DMS 273 treated with DMSO at 0.1 percent for 48 hours (cell line): ENCODE results near the gene STARD10.
"Not testable (repeated sequence)": the region's sequence is repeated elsewhere in the genome, so short reads cannot be mapped to it uniquely, and the experiment has no call there.

ENCODE experiments used
- DNase-seq: peaks from one replicate; lab custom pipeline; 2025; lab: John Stamatoyannopoulos, UW

STARD10 gene

DNA sequence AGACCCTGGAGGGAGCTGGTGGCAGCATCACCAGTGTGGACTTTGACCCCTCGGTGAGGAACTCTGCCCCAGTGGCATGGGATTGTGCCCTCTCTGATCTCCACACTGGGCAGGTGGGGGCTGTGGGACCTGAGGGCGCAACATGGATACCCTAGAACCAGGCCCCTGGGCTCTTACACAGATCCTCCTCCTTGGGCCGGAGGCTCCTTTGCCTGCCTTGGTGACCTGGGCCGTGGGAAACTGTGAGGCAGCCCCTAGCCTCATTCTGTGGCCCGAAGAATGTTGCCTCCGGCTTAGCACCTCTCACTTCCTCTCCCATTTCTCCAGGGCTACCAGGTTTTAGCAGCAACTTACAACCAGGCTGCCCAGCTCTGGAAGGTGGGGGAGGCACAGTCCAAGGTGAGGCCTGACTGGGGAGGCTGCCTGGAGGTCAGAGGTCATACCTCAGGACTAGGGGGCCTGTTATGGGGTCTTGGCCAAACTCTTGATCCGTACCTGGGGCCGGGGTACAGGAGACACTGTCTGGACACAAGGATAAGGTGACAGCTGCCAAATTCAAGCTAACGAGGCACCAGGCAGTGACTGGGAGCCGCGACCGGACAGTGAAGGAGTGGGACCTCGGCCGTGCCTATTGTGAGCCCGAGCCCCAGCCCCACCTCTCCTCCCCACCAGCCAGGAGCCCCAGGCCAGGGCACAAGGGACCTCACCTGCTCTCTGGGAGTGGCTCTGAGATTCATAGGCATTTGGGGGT is 32.5 kb upstream of the STARD10 start:
- DNase-seq = no peak

DNA sequence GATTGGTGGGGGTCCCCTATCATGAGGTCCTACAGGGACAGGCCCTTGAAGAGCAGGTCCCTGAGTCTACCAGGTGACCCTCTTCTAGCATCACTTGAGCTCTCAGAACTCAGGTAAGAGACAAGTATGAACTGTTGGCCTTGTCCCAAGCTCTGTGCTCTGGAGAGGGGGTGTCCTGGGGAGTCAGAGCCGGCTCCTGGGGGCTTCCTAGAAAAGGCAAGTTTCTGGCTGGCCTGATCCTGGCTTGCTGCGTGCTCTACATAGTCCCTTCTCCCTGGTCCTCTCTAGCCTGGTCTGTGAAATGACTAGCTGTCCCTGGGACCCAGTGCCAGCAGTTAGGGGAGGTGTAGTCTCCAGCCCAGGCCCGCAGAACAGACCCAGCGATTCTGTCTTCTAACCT is 31.8 kb upstream of the STARD10 start:
- no peak for DNase-seq

DNA sequence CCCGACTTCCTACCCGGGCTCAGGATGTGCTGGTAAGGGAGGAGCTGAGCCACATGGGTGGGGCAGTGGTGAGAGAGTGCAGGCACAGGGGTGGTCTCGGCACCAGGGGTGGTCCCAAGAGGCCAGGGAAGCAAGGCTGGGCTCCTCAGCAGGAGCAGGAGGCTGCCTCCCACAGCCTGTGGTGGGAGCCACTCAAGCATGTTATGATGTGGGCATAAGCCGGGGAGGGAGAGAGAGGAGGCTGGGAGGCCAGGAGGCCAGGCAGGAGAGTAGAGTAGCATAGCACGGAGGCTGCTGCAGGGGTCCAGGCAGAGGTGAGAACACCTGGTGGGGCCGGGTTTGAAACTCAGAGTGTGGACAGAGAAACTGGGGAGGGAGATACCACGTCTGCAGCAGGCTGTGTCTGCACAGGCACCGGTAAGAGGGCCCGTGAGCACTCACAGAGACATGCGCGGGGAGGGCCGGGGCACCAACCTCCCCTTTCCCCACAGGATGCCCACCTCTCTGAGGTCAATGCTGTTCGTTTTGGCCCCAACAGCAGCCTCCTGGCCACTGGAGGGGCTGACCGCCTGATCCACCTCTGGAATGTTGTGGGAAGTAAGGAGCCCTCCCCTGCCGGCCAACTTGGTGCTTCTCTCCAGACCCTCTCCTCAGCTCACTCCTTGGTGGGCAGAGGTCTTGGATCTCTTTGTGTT is 31.1 kb upstream of the STARD10 start:
- DNase-seq = no peak

DNA sequence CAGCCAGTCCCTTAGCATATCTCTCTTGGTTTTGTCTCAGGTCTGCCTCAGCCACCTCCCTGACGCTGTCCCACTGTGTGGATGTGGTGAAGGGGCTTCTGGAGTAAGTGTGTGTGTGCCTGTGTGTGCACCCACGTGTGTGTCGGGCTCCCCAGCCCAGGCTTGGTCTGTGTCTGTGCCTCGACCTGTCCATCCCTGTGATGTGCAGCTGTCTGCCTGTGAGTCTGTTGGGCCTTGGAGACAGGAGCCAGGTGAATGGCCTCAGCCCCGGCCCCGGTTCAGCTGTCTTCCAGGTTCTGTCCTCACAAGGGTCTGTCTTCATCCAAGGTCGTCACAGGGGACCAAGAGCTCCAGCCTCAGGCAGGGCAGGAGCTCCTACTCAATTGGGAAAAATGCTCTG is 30.2 kb upstream of the STARD10 start:
- no peak for DNase-seq

DNA sequence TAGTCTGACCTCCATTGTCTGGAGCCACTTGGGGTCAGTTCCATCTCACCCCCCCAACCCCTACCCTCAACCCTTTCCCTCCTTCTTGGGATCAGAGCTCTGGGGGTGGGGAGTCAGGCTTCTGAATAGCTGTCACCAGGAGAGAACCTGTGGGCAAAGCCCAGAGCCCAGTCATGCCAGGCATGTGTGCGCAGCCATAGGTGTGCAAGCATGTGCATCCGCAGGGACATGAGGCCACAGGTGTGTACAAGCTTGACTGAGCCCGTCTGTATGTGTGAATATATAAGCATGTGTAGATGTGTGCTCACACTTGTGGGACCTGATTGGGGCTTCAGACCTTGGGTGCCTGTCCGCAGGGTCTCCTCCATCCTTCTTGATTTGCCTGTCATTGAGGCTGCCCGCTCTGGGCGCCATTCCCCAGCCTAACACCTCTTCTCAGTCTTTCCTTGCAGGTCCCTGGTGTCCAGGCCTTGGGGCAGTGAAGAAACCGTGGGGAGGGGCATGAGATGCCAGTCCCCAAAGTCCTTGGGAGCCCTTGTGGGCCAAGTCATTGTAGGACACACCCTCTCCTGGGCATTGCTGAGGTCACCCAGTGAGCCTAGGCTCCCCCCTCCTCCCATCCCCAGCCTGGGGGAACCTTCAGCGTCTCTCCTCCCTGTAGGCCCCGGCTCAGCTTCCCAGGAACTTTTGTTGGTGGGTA is 29.4 kb upstream of the STARD10 start:
- no peak for DNase-seq

DNA sequence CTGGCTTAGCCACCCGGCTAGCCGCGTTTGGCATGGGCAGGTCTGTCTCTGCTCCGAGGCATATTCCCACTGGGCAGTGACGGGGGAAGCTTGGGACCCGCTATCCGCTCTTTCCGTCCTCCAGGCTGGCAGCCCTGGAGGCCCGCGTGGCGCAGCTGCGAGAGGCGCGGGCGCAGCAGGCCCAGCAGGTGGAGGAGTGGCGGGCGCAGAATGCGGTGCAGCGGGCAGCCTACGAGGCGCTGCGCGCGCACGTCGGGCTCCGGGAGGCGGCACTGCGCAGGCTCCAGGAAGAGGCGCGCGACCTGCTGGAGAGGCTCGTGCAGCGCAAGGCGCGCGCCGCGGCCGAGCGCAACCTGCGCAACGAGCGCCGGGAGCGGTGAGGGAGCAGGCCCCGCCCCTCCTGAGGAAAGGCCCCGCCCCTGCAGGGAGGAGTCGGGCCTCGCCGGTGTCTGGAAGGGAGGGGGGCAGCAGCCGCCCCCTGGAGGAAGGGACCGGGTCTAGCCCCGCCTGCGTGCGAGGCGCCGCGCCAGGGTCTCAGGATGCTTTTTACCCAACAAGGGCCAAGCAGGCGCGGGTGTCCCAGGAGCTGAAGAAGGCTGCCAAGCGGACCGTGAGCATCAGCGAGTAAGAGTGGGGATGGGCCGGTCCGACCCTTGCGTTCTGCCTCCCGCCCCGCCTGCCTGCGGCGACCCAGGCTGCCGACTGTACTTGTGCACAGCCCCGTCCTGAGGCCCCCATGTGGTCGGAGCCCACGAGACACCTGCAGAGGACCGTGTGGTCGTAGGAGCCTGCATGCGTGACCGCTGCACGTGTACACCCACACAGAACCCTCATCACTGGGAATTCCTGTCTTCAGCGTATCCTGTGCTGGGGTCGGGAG is 28.3 kb upstream of the STARD10 start:
- peak; percentile 65 for DNase-seq

DNA sequence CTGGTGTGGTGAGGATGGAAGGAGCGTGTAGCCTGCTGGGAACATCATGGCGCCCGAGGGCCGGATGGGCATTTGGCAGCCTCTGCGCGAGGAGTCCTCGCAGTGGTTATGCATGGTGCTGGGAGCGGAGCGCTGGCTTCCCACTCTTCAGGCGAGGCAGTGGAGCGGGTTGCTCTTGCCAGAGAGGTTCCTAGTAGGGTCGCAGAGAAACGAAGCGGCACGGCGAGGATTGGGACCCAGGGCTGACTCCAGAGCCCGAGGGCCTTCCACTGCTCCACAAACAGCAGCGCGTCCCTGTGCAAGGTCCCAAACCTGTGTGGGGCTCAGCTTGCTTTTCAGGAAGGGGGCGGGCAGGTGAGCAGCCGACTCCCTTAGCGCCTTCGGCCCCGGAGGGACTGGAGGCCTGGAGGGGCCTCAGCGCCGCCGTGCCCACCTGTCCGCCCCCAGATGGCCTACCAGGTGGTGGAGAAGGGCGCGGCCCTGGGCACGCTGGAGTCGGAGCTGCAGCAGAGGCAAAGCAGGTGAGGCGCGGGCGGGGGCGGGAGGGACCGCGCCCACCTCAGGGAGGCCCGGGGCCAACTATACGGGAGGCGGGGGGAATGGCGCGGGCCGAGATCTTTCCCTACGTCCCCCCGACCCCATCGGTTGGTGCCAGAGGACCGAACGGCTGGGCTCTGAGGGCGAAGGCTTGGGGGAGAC is 27.5 kb upstream of the STARD10 start:
- DNase-seq = no peak

DNA sequence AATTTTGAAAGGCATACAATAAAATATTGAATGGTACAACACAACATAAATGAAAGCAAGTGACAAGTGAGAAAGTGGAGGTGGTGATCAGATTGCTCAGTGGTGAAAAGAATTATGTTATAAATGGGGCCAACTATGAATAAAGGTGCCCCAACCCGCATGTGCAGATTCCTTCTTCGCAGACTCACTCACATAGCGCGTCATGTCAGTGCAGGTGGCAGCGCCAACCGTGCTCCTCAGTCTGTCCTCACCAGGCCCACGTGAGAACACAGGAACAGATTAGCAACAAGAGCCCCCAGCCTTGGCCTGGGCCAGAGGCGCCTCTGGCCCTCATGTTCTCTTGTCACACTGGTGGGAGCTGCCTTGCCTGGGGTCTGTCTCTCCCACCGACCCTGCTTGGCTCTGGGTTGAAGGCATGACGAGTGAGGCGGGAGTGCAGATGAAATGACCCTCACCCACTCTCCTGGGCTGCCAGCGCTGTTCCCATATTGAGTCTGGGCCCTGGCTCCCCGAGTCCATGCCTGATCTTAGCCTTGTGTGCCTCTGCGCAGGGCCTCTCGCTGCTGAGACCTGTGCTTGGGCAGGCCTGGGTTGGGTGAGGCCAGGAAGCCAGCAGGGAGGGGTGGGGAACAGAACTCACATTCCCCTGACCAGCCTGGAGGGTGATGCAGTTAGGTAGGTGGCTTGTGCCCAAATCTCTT is 26.7 kb upstream of the STARD10 start:
- no peak for DNase-seq

DNA sequence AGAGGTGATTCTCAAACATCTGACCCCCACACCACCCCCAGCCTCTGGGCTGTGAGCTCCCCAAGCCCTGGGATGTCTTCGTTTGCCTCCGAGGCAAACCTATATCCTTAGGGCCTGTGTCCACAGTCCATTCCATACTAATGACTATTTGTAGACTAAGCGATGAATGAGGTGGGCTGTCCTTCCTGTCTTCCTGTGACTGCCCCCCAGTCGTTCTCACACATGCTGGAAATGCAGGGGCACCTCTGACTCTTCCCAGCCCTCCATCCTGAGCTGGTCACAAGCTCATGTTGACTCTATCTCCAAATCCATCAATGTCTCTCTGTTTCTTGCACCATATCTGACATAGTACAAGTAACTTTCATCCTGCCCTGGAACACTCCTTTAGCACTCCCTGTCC is 25.1 kb upstream of the STARD10 start:
- no peak for DNase-seq

DNA sequence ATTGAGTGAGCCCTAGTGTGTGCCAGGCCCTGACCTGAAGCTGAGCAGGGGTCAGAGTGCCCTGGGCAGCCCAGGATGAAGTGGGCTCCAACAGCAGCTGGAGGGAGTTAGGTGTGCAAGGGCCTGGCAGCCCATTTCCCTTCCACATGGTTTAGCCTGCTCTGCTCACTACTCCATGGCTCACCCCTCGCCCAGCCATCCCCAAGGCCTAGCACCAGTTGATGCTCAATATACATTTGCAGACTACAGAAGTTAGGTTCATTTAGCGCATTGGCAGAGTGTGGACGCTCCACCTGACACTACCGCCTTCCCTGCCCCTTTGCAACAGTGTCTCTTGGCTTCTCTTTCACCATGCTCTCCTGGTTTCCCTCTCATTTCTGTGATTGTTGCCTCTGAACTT is 24.1 kb upstream of the STARD10 start:
- no peak for DNase-seq

DNA sequence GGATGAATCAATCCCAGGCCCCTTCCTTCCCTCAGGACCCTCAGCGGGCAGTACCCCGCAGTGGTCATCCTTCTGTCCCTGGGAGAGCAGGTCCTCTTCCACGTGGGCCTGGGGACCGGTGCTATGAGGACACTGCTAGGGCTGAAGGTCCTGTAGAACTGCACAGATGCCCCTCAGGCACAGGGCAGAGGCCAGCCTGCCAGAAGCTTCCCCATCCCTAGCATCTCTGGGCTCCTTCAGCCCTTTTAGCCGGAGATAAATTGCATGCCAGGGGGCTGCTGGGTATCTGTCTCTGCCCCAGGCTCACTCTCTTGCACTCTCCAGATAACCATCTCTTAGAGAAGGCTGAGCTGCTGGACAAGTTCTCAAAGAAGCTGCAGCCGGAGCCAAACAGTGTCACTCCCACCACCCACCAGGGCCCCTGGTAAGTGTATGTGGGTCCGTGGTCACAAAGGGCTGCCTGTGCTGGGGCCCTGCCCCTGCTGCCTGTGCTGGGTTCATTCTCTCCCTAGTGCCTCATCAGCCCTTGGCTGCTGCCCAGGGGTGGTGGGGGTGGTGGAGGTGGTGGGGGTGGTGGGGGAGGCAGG is 22.6 kb upstream of the STARD10 start:
- DNase-seq = no peak

DNA sequence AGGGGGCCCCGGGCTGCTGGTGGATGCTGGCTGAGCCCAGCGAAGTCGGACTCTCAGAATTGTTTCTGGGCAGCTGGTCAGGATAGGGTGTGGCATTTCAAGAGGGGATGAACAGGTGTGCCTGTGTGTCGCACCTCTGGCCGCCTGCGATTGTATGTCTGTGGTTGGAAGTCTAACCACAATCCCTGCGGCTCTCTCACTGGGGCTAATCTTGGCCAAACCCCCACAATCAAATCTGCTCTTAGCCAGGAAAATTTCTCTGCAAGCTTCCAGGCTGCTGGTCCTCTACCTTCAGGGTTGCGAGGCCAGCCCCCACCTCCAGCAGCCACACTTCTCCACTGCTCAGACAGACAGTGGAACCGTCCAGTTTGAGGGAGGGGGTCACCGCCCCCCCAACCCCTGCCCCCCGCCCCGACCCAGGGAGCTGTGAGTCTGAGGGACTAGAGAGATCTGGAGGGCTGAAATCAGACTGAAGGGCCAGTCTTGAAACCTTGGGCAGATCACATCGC is 21.3 kb upstream of the STARD10 start:
- DNase-seq = no peak

DNA sequence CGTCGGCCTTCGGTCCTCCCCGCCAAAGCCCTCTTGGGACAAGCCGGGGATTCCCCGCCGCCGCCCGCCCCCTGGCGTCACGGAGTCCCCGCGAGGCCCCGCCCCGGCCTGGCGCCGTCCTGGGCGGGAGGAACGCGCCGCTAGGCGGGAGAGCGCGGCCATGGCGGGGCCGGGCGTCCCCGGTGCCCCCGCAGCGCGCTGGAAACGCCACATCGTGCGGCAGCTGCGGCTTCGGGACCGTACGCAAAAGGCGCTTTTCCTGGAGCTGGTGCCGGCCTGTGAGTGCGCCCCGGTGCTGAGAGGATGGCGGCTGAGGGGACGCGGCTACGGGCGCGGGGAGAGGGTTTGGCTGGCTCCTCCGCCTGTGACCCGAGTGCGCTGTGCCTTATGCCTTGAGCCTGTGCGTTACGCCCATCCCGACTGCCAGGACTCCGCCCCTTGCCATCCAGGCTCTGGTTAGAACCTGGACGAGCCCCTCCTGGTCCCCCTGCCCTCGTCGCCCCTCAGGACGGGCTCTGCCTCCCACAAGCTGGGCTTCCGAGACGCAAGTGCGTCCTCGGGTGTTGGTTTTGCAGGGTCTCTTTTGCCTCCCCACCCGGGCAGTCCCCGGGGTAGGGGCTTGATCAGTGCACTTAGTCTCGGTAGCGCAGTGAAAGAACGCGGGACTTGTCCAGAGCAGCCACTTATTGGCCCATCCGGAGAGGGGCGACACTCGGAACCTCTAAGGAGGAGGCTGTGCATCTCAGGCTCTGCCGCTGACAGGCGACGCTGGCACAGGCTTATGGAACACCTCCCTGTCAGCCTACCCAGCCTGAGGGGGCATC is 20.7 kb upstream of the STARD10 start, which contains the start of gene ATG16L2:
TSS of gene ATG16L2 (plus strand) at position 126 of the 824 bp plus-strand sequence. CDS start at position 161, 35 bp downstream.
- DNase-seq = peak; percentile 19

DNA sequence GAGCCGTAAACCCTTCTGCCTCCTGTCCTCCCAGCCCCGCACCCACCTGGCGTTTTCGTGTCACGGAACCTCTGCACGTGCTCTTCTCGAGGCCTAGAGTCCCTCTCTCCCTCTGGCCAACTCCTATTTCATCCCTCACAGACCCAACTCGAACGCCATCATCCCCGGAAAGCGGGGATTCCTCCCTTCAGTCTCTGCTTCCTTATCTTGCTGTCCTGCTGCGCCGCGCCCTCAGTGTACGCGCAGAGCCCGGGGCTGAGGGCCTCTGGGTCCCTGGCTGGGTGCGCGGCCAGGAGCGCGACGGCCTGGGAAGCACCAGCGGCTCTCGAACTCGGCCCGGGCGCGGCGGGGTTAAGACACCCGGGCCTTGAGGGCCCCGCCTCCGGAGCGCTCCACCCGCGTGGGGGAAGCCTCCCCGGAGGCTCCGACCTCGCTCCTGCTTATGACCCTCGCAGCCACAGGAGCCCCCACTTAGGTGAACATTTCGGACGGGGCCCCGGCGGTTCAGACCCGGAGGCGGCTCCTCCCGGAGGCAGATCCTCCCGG is 20.0 kb upstream of the STARD10 start:
- DNase-seq = no peak

DNA sequence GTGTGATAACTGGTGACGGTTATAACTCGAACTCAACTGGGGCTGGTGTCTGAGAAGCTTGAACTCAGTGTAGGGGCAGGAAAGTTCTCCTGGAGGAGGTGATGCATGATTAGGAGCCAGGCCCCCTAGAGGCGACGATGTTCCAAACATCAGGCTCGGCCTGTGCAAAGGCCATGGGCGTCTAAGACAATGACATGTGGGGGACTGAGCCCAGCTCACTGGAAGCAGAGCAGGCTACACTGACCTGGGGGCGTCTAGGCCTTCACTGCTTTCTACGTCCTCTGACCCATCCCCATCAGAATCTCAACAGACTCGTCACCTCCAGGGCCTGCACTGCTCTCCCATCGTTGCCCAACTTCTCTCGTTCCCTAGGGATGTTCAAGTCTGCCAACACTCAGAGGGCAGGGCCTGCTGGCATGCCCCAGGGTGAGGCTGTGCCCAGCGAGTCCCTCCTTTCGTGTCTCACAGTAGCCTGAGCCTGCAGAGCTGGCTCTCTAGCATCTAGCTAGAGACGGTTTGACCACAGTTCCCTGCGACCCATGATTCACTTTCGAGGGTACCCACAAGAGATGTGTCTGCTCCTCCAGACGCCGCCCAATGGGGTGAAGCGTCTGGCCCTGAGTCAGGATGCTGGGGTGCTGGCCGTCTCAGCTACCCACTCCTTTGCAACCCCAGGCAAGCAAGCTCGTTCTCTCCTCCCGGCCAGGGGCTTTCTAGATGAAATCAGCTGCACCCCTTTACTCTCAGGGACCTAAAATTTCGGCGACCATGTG is 19.3 kb upstream of the STARD10 start:
- DNase-seq = peak; percentile 17

DNA sequence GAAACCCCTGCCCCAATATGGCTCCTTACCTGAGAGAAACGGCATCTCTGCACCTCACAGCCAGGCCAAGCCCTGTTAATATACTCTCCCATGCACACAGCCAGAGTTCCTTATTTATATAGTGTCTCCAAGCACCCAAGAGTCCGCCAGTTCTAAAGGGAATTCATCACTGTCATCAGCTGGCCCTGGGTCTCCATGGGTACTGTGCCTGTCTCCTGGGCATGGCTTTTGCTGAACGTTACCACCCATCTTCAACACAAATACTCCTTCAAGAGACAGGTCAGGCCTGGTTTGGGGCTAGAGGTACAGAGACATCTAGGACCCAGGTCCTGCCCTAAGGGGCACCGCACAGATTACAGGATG is 18.7 kb upstream of the STARD10 start:
- DNase-seq = no peak

DNA sequence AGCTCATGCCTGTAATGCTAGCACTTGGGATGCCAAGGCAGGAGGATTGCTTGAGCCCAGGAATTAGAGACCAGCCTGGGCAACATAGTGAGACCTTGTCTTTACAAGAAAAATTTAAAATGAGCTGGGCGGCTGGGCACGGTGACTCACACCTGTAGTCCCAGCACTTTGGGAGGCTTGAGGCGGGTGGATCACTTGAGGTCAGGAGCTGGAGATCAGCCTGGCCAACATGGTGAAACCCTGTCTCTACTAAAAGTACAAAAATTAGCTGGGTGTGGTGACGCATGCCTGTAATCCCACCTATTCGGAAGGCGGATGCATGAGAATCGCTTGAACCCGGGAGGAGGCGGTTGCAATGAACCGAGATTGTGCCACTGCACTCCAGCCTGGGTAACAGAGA is 17.8 kb upstream of the STARD10 start:
- not testable (repeated sequence) for DNase-seq

DNA sequence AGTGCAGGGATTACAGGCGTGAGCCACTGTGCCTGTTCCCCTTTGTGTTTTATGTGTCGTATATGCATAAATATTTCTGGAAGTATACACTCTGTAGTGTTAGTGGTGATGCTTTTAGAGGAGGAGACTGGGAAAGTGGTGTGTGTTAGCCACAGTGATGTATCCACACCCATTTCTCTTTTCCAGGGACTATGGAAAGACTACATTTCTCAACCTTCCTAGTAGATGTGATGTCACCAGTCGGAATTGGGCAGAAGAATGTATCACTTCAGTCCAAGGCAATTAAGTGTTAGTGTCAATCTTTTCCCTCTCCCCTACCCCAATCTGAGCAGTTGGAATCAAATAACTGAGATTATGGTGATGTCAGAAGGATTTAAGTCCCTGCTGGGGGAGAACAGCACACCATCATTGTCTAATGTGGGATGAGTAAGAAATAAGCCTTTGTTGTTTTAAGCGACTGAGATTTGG is 14.5 kb upstream of the STARD10 start:
- DNase-seq = no peak
